EH (cell line): Measurements from ENCODE around the gene CYP8B1.

Source experiments
- DNase-seq: peaks from one replicate; pipeline ENCODE4 v3.0.0-alpha.2; 2015; ENCODE audit warnings: low read depth

Gene CYP8B1

GRCh38 chr3:42875325-42876151 is at the start of gene CYP8B1:
Gene CYP8B1 (minus strand): TSS chr3:42875879. CDS start chr3:42875816, 63 bp downstream.
- no peak for DNase-seq

- no peak for DNase-seq
These were observed 47.9 kb upstream of the CYP8B1 start for GRCh38 chr3:42923606-42924005.

GRCh38 chr3:42914771-42915515 is 39.3 kb upstream of the CYP8B1 start:
- DNase-seq, result no peak

GRCh38 chr3:42911551-42911950 is 35.9 kb upstream of the CYP8B1 start:
- no peak for DNase-seq

- no peak for DNase-seq
These were observed 33.0 kb upstream of the CYP8B1 start for GRCh38 chr3:42908675-42909074.

GRCh38 chr3:42906848-42907183 is 31.1 kb upstream of the CYP8B1 start:
- DNase-seq, result peak; percentile 6

GRCh38 chr3:42906070-42906847 is 30.6 kb upstream of the CYP8B1 start, which contains the start of gene ZNF662:
Gene ZNF662 (plus strand): TSS chr3:42906142. CDS start chr3:42908115, 1,973 bp downstream.
- DNase-seq, result peak; percentile 19

GRCh38 chr3:42905740-42906069 is 30.0 kb upstream of the CYP8B1 start:
- no peak for DNase-seq

- DNase-seq, result no peak
These were observed 28.4 kb upstream of the CYP8B1 start for GRCh38 chr3:42904076-42904475.

GRCh38 chr3:42902257-42902656 is 26.6 kb upstream of the CYP8B1 start:
- DNase-seq, result no peak

GRCh38 chr3:42901073-42901415 is 25.4 kb upstream of the CYP8B1 start:
- DNase-seq, result no peak

GRCh38 chr3:42900226-42901072 is 24.8 kb upstream of the CYP8B1 start:
- DNase-seq, result no peak

GRCh38 chr3:42898896-42899675 is 23.4 kb upstream of the CYP8B1 start:
- no peak for DNase-seq

GRCh38 chr3:42895580-42895868 is 19.8 kb upstream of the CYP8B1 start:
- DNase-seq, result no peak

- DNase-seq, result no peak
These were observed 19.3 kb upstream of the CYP8B1 start for GRCh38 chr3:42894698-42895579.

GRCh38 chr3:42892807-42893206 is 17.1 kb upstream of the CYP8B1 start:
- DNase-seq, result no peak

- DNase-seq, result peak; percentile 28
These were observed 16.5 kb upstream of the CYP8B1 start for GRCh38 chr3:42892169-42892568.

GRCh38 chr3:42891042-42891441 is 15.4 kb upstream of the CYP8B1 start:
- no peak for DNase-seq

- DNase-seq, result no peak
These were observed 11.4 kb upstream of the CYP8B1 start for GRCh38 chr3:42887084-42887483.

GRCh38 chr3:42886294-42886822 is 10.7 kb upstream of the CYP8B1 start:
- no peak for DNase-seq
